ENCODE measurements around the gene KLHL21.
"Not testable (repeated sequence)": the region's sequence is repeated elsewhere in the genome, so short reads cannot be mapped to it uniquely, and the experiment has no call there.

The KLHL21 gene

GRCh38 chr1:6601049-6601922, 1.4 kb downstream of the KLHL21 start:
- peak in 47 of 56 donors; percentile 32 to 86 (median 66) for DNase-seq

DNA sequence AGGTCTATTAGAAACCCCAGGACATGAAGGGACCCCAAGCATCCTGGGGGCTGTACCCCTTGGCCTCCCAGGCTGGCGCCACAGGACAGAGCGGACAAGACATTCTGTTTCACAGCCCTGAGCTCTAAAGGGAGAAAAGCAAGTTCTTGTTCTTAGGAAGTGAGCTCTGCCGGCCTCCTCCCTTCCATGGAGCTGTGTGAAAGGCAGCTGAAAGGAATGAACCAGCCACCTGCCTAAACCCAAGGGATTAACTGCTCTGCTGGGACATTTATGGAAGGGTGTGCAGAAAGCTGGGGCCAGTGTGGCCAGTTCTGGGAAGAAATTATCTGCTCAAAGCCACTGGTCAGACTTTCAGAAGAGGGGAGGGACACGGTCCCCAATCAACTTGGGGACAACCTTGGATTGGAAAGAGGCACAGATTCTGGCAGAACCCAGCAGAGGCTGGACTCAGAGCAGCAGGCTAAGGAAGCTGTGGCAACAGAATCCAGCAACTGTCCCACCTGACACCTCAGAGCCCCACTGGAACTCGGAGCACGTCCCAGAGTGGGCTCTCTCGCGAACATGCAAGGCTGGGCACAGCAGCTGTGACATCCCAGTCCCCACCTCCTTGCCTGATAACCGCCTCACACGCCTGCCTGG, 2.1 kb downstream of the KLHL21 start:
- peak in 3 of 56 donors; percentile 44 to 60 (median 55) for DNase-seq

GRCh38 chr1:6599991-6600390, 2.7 kb downstream of the KLHL21 start:
- DNase-seq: not testable (repeated sequence)

DNA sequence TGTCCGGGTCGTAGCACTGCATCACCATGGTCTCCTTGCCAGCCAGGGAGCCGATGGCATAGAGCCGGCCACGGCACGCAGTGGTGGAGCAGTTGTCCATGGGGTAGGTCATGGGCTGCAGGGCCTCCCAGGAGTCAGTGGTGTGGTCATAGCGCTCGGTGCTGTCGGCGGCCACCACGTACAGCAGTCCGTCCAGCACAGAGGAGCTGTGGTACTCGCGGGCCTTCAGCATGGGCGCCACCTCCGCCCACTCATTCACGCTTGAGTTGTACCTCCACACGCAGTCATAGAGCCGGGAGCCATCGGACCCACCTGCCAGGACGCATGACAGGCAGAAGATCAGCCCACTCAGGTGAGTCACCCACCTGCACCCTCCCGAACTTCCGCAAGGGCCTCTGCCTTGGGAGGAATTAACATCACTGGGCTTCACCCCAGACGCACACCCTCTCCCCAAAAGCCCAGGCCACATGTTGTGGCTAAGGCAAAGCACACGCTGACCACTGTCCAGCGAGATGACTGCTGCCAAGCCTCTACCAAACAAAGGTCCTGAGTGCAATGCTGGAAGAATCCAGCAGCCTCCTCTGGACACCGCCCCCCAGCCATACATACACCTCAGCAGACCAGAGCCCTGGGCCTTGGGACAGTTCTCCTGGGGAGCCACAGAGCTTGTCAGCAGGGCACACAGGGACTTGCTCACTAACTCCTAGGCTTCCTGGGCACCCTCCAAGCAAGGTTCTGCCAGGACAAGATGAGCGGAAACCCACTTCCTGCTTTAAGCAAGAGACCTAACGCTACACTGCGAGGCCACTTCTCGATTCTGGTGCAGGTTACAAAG, 3.3 kb downstream of the KLHL21 start:
- DNase-seq: peak in 1 of 56 donors; percentile 18

DNA sequence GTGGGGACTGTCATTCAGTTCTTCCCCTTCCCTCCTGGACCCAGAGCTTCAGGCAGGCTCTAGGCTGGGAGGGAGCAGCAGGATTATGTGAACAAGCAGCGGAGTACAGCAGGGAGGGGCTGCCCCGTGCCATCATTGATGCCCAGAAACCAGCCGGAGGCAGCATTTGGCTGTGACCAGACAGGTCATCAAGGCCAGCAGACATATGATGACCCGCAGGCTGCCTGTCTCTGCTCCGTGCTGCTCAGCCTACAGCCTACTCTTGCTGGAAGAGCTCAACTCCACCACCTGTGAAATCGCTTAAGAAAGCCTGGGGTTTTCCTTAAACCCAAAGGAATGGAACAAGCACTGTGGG, 4.9 kb downstream of the KLHL21 start:
- no peak for DNase-seq

DNA sequence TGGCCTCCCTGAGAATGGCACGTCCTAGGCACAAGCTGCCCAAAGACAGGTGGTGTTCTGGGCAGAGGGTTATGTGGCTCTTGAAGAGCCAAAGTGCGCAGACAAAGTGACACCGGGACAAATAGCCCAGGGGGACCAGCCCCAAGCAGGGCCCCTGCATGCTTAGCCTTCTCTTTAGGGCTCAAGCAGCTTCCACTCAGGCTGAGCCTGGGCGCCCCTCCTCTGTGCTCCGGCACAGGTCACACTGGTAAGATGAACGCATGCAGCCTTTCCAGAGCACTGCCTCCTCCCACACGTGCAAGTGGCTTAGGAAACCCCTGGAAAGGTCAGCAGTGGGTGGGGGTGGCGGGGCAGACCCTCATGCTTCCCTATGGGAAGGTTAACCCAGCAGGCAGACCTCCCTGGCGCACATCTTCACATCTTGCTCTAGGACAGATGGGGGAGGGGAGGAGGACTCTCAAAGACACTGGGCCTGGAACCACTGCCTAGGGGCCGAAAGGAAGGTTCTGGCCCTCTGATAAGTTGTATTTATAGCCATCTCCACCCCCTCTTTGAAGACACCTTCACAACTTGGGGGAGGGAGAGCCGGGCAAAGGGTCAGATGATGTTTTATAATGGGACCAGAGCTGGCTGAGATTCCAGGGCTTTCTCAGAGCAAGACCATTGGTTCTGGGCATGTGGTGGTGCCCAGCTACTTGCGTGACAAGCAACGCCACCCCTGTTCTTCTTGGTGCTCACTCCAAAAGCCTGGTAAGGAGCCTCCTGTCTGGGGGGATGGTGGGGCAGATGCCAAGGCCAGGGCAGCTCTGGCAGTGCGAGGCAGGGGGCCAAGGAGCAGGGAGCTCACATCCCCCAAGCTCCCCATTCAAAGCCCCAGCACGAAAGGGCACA, 5.5 kb downstream of the KLHL21 start:
- DNase-seq: no peak

DNA sequence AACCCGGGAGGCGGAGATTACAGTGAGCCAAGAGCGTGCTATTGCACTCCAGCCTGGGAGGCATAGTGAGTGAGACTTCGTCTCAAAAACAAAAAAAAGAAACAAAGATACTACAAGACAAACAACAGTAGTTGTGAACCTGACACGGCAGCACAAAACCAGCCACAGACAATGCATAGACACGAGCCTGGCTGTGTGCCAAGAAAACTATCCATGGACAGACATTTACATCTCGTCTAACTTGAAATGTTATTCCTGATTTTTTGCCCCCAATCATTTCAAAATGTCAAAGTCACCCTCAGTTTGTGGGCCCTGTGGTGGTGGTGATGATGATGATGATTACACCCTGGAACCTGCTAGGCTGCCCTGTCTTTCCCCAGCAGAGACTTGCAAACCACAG, 6.3 kb downstream of the KLHL21 start:
- DNase-seq: peak in 2 of 56 donors; percentile 32 to 33

- DNase-seq: no peak
These were observed 7.5 kb downstream of the KLHL21 start for GRCh38 chr1:6594977-6595740.

DNA sequence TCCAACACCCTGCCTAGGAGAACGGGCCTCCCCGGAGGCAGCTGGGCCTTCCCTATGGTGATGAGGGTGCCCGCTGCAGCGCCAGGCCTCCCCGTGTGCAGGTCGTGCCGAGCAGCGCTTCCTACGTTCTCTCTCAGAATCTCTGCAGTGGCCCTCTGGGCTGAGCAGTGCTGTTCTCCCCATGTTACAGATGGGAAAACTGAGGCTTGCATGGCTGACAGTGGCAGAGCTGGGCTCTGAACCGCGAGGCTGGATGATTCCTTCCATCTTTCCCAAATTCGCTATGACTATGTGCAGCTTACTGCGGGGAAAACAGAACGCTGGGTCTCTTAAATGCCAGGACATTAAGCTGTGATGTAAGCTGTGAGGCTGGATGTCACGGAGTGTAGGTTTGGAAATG, 8.9 kb downstream of the KLHL21 start:
- no peak for DNase-seq

DNA sequence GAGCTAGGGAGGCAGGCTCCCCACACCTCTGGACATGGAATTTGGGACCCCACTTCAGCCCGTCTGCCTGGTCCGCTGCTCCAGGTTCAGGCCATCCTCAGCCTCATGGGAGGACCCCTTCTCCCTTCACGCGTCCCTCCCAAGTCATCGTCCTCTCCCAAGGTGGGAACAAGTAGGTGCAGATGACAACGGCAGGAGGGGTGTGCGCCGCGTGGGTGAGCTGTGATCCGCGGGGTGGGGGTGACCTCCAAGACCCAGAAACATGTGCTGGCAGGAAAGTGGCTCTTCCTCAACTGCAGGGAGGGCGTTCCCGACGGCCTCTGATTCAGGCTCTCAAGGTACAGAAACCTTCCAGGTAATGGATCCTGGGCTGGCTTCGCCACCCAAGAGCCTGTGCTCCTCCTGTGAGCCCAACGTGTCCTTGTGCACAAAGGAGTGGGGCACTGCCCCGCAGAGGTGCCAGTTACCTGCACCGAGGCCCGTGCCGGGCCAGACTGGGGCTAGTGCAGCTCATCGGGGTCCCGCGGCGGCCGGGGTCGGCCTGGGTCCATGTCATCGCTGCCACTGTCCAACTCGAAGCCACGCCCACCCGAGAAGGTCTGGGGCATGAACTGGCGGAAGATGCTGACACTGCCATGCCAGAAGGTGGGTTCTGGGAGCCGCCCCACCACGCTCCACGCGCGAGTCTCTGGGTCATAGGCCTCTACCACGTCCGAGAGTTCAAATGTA, 9.6 kb downstream of the KLHL21 start:
- no peak for DNase-seq

- no peak for DNase-seq
These were observed 10.2 kb downstream of the KLHL21 start for GRCh38 chr1:6592441-6592840.

DNA sequence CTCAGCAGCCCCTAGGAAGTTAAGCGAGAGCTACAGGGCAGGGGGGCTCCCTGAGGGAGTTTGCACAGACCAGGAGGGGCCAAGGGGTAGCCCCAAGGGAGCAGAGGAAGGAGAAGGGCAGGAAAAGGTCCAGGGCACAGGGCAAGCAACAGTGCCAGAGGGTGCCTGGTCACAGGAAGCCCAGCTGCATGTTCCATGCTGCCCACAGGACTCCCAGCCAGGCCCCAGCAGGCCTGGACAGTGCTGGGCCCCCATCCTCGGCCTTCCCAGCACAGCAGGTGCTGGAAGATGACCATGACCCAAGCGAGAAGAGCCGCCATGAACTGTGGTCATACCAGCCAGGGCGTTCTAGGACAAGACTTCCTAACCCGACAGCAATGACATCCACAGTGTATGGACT, 11.0 kb downstream of the KLHL21 start:
- no peak for DNase-seq

DNA sequence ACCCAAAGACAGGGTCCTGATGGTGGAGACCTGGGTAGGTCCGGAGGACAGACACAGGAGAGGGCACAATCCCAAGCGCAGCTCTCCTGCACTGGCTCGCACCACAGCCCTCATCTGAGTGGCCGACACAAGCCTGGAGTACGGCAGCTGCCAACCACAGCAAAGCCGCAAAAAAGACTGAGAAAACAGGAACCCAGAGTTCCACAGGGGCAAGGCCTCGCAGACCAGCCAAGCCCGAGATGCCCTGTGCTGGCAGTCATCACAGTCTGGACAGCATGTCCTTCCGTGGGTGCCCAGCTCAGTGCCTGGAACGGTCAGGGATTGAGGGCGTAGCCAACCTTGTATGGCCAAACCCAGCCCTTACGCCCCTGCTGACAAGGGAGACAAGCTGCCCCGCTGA, 11.4 kb downstream of the KLHL21 start:
- peak in 7 of 56 donors; percentile 11 to 55 (median 32) for DNase-seq

DNA sequence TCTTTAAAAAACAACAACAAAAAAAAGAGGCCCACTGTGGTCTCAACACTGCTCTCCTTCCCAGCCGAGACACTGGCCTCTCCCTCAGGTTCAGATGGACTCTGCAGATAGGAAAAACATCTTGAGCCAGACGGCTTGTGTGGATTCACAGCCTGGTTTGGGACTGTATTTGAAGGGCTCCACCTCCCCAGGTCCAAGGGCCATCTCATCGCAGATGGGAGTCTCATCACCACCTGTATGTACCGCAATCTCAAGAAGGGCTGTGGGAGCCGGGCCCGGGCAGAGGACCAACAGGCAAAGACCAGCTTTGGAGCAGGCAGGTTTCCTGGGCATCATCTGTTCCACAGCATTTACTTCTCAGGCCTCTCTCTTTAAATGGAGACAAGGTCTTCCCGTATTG, 12.6 kb downstream of the KLHL21 start:
- DNase-seq: no peak

DNA sequence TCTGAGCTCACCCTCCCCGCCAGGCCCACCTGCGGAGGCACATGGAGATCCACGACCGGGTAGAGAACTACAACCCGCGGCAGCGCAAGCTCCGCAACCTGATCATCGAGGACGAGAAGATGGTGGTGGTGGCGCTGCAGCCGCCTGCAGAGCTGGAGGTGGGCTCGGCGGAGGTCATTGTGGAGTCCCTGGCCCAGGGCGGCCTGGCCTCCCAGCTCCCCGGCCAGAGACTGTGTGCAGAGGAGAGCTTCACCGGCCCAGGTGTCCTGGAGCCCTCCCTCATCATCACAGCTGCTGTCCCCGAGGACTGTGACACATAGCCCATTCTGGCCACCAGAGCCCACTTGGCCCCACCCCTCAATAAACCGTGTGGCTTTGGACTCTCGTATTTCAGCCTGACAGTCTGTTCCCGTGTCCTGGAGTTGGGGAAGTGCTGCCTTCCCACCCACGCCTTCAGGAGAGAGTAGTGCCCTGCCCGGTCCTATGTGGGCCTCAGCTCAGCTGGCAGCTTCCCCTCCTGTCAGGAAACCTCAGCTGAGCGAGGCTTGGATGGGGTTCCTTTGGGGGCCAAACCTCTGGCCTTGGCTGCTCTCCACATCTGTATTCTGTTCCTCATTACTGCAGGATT, 13.7 kb downstream of the KLHL21 start:
- DNase-seq: no peak

DNA sequence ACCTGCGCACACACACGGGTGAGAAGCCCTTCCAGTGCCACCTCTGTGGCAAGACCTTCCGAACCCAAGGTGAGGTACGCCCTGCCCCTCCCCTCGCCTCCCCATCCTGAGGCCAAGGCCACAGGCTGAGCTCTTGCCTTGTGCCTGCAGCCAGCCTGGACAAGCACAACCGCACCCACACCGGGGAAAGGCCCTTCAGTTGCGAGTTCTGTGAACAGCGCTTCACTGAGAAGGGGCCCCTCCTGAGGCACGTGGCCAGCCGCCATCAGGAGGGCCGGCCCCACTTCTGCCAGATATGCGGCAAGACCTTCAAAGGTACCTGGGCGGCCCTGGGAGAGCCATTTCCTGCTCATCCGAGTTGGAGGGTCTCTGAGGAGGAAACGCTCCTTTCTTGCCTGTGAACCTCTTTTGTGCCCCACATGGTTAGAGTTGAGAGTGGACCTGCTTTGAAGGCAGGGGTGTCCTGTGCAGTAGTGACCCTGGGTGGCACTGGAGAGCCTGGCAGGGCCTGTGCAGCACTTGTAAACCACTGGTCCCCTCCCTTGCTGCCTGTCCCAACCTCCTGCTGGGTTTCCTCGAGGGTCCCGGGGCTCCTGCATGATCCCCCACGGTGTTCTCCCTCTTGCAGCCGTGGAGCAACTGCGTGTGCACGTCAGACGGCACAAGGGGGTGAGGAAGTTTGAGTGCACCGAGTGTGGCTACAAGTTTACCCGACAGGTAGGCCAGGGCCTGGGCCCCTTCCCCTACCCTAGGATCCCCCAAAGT, 14.4 kb downstream of the KLHL21 start:
- DNase-seq: no peak

DNA sequence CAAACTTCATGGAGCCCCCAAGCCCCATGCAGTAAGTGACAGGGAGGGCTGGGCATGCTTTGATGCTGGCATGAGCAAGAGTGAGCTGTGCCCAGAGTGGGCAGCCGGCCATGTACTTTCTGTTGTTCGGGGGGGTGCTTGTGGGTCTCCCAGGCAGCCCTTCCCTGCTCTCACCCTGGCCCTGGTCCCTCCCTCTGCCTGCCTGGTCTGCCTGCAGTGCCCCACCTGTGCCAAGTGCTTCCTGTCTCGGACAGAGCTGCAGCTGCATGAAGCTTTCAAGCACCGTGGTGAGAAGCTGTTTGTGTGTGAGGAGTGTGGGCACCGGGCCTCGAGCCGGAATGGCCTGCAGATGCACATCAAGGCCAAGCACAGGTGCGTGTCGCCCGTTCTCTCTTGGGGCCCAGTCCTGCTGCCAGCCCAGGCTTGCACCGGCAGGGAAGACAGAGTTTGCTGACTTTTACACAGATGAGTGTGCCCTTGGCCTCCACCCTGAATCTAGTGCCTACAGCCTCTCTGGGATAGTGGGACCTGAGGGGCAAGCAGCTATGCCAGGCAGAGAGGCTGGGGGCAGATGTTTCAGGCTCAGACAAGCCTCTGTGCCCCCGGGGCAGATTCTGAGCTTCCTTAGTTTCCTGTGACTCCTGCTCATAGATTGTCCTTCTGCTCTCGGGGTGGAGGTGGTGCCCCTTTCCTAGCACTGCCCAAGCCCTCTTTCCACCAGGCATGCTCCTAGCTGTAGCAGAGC, 15.2 kb downstream of the KLHL21 start:
- peak in 51 of 56 donors; percentile 13 to 89 (median 65) for DNase-seq
